ENCODE results near the gene TGFB1I1. TPM values are rescaled to one million over a fixed set of nuclear protein-coding genes. Genes with fewer than 3 reads are reported as not detected.
"Not testable (repeated sequence)": the region's sequence is repeated elsewhere in the genome, so short reads cannot be mapped to it uniquely, and the experiment has no call there.

TGFB1I1 gene
- total RNA-seq, 2 experiments from 2014 or later, result 0.20 to 0.48 TPM

DNA sequence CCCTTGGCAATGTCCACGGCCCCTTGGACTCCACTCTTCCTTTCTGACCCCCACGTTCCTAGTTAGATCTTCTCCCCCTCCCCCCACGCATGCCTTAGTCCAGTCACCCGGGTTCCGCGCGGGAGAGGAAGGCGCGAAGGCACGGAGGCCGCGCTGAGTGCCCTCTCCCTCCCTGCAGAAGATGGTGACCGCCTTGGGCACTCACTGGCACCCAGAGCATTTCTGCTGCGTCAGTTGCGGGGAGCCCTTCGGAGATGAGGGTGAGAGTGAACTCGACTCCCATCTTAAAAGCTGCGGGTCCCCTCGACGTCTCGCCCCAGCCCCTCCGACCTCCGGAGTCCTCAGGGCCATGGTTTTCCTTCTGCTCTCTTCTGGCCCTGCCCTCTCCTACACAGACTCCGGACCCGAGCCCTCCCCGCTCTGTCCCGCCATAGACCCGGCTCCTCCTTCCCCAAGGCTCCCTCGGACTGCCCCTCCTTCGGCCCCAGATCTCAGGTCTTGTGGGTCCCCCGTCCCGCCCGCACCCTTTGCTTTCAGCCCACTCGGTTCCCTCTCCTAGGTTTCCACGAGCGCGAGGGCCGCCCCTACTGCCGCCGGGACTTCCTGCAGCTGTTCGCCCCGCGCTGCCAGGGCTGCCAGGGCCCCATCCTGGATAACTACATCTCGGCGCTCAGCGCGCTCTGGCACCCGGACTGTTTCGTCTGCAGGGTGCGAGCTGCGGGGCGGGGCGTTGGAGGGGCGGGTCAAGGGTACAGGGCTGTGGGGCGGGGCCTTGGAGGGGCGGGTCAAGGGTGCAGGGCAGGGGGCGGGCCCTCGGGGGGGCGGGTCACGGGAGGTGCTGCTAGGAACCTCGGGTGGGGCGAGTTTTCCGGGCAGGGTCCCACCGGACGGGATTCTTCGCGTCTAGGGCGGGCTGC lies 4.6 kb downstream of the TGFB1I1 start:
- peak overlapping the region; percentile 79 for H3K4me3 Mint-ChIP-seq
- CTCF ChIA-PET, result interaction anchor here (0.9 to 4.4 kb wide), 4 partner anchors 10 to 22 kb away, joined by 3 to 33 read pairs (median 6); partner anchors contain the start of gene ARMC5
- H3K27ac Mint-ChIP-seq, result peak overlapping the region; percentile 89
- H3K36me3 Mint-ChIP-seq (ENCODE audit: low read depth), result no peaks in the 10 kb centered on the region
- peaks cover 44% of the 10 kb centered on the region for H3K27me3 Mint-ChIP-seq
- DNase-seq, result peak; percentile 90
- H3K9me3 Mint-ChIP-seq, result no peaks in the 10 kb centered on the region
- peaks cover 25% of the 10 kb centered on the region for H3K4me1 Mint-ChIP-seq
- POLR2A ChIA-PET, result no interaction called here

DNA sequence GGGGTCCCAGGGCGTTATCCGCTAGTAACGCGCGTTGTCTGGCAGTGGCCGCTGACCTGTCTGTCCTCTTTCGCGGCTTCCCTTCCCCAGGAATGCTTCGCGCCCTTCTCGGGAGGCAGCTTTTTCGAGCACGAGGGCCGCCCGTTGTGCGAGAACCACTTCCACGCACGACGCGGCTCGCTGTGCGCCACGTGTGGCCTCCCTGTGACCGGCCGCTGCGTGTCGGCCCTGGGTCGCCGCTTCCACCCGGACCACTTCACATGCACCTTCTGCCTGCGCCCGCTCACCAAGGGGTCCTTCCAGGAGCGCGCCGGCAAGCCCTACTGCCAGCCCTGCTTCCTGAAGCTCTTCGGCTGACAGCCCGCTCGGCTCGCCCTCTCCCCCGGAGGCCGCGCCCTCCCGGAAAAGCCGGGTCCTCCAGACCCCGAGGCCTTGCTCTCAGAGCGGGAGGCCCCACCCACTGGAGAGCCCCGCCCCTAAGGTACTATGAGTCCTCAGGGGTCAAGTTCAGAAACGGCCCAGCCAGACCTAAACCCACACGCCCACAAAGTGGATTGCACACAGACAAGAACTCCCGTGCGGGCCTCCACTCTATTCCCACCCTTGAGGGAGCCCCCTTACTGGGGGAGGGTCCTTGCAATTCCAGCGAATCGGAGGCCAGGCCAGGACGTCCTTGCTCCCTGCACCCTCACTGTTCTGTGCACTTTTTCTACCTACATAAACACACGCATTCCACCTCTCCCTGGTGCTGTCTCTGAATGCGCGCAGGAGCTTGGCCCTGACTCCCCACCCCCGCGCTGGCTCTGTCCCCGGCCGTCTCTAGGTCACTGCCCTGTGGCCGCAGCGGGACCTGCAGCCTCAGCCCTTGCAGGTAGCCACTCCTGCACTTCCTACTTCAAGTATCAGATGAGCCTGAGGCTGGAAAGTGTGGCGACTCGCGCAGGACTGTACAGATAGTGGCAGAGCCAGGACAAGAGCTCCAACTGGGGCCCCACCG lies 5.6 kb downstream of the TGFB1I1 start:
- H3K9me3 Mint-ChIP-seq, result no peaks in the 10 kb centered on the region
- H3K36me3 Mint-ChIP-seq (ENCODE audit: low read depth), result no peaks in the 10 kb centered on the region
- H3K4me1 Mint-ChIP-seq, result peaks cover 24% of the 10 kb centered on the region
- CTCF ChIA-PET, result interaction anchor here (0.9 to 4.4 kb wide), 4 partner anchors 9 to 23 kb away, joined by 3 to 33 read pairs (median 6); partner anchors contain the start of gene ARMC5
- peak; percentile 40 for DNase-seq
- POLR2A ChIA-PET, result no interaction called here
- peak overlapping the region; percentile 50 for H3K27ac Mint-ChIP-seq
- peak overlapping the region; percentile 62 for H3K4me3 Mint-ChIP-seq
- H3K27me3 Mint-ChIP-seq, result peaks cover 44% of the 10 kb centered on the region

DNA sequence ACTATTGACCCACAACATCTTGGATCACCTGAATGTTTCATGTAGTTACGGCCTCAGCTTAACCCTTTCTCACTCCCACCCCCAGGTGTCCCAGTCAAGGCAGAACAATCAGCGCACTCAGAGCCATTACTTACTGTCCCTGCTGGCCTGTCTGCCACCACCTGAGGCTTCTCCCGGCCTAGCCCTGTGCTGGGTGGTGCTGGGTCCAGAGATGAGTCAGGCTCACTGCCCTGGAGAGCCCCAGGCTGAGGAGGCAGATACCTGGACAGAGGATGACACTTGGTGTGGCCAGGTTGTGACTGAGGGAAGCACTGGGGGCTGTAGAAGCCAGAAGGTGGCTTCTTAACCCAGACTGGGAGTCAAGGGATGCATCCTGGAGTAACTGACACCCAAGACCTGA lies 7.0 kb downstream of the TGFB1I1 start:
- H3K4me3 Mint-ChIP-seq, result no peak overlapping the region
- ChIA-PET CTCF (interaction anchor here (0.7 to 4.4 kb wide), 3 partner anchors 9 to 673 kb away, joined by 3 to 33 read pairs (median 4); partner anchors contain the start of gene ARMC5), POLR2A (interaction anchor here (0.6 kb wide), 1 partner anchor 7 kb away, joined by 3 read pairs; no protein-coding TSS in a partner anchor)
- no peak for DNase-seq
- H3K4me1 Mint-ChIP-seq, result peaks cover 19% of the 10 kb centered on the region
- no peak overlapping the region for H3K27ac Mint-ChIP-seq
- no peaks in the 10 kb centered on the region for H3K36me3 Mint-ChIP-seq (ENCODE audit: low read depth)
- peaks cover 35% of the 10 kb centered on the region for H3K27me3 Mint-ChIP-seq
- H3K9me3 Mint-ChIP-seq, result no peaks in the 10 kb centered on the region

DNA sequence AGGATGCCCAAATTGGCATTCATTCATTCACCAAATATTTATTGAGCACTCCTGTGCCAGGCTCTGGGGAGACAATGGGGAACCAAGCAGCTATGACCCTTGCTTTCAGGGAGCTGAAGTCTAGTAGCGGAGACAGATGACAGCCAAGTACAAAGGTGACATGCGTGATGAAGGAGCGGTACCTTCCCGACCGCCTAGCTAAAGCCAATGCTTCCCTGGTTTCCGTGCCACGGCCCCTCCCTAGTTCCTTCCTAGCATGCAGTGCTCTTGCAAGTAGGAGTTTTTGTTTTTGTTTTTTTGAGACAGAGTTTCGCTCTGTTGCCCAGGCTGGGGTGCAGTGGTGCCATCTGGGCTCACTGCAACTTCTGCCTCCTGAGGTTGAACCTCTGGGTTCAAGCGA lies 7.8 kb downstream of the TGFB1I1 start:
- H3K4me3 Mint-ChIP-seq, result no peak overlapping the region
- no peak for DNase-seq
- CTCF ChIA-PET, result interaction anchor here (0.6 to 4.4 kb wide), 3 partner anchors 9 to 20 kb away, joined by 3 to 33 read pairs (median 4); partner anchors contain the start of gene ARMC5
- H3K36me3 Mint-ChIP-seq (ENCODE audit: low read depth), result no peaks in the 10 kb centered on the region
- H3K9me3 Mint-ChIP-seq, result no peaks in the 10 kb centered on the region
- H3K27ac Mint-ChIP-seq, result no peak overlapping the region
- H3K4me1 Mint-ChIP-seq, result peaks cover 19% of the 10 kb centered on the region
- POLR2A ChIA-PET, result no interaction called here
- H3K27me3 Mint-ChIP-seq, result peaks cover 29% of the 10 kb centered on the region

DNA sequence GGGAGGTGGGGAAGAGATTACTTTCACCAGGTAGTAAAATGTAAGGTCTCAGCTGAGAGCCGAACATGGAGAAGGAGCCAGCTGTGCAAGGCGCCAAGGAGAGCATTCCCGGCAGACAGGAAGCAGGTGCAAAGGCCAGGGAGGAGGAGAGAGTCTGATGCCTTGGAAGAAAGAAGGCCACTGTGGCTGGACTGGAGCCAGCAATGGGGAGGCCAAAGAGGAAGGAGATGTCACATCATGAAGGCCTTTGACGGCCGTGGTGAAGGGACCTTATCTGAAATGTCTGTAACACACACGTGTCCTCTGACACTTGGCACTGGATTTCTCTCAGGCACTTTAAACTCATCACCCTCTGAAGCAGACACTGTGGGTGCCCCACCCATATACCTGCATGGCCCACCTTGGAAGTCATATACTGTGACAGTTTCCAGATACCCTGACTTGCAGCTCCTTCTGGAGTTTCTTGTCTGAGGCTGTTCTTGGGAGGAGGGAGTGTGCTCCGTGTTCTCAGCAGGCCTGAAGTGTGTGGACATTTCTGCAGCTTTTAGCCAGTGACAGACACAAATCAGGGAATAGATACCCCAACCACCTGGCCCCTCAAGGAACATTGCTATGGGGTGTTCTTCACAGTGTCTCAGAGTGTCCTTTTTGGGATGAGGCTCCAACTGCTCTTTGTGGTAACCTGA lies 9.0 kb downstream of the TGFB1I1 start:
- DNase-seq, result no peak
- POLR2A ChIA-PET, result no interaction called here
- H3K4me3 Mint-ChIP-seq, result no peak overlapping the region

DNA sequence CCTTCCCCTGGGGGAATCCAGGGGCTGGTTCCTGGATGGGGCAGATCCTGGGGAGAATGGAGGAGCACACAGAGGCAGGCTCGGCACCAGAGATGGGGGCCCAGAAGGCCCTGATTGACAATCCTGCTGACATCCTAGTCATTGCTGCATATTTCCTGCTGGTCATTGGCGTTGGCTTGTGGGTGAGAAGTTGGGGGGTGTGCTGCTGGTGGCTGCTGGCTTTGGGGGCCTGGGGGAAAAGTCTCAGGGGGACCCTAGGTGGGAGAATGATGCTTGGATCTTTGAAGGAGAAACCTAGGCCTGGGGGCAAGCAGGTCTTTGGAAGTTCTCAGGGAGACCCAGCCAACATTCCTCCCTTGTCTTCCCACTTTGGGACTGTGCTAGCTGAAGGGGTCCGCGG lies 11.1 kb downstream of the TGFB1I1 start, which contains the start of gene SLC5A2:
SLC5A2 (plus strand) TSS at position 43 of the 400 bp plus-strand sequence; CDS start at position 57, 14 bp downstream.
- Mint-ChIP-seq H3K27me3 (peaks cover 20% of the 10 kb centered on the region), H3K36me3 (ENCODE audit: low read depth) (no peaks in the 10 kb centered on the region), H3K4me3 (no peak within 1 kb of the TSS), H3K4me1 (peaks cover 7% of the 10 kb centered on the region), H3K9me3 (no peaks in the 10 kb centered on the region), H3K27ac (no peak within 1 kb of the TSS)
- no peak for DNase-seq
- CTCF ChIA-PET, result interaction anchor here (0.9 kb wide), 1 partner anchor 22 kb away, joined by 3 read pairs; no protein-coding TSS in a partner anchor
- POLR2A ChIA-PET, result no interaction called here

More for the DNA sequence above, 9.0 kb downstream of the TGFB1I1 start:
- no peaks in the 10 kb centered on the region for H3K36me3 Mint-ChIP-seq (ENCODE audit: low read depth)
- H3K27ac Mint-ChIP-seq, result no peak overlapping the region
- H3K9me3 Mint-ChIP-seq, result no peaks in the 10 kb centered on the region
- peaks cover 28% of the 10 kb centered on the region for H3K27me3 Mint-ChIP-seq
- CTCF ChIA-PET, result interaction anchor here (0.6 kb wide), 1 partner anchor 36 kb away, joined by 3 read pairs; no protein-coding TSS in a partner anchor
- H3K4me1 Mint-ChIP-seq, result peaks cover 18% of the 10 kb centered on the region

DNA sequence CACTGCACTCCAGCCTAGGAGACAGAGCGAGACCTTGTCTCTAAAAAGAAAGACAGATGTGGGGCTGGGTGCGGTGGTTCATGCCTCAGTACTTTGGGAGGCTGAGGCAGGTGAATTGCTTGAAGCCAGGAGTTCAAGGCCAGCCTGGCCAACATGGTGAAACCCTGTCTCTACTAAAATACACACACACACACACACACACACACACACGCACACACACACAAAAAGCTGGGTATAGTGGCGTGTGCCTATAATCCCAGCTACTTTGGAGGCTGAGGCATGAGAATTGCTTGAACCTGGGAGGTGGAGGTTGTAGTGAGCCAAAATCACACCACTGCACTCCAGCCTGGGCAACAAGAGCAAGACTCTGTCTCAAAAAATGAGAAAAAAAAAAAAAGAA lies 12.1 kb downstream of the TGFB1I1 start:
- peaks cover 19% of the 10 kb centered on the region for H3K27me3 Mint-ChIP-seq
- CTCF ChIA-PET, result interaction anchor here (0.9 kb wide), 1 partner anchor 9 kb away, joined by 3 read pairs; no protein-coding TSS in a partner anchor
- H3K4me1 Mint-ChIP-seq; H3K36me3 Mint-ChIP-seq (ENCODE audit: low read depth); DNase-seq; POLR2A ChIA-PET; H3K4me3 Mint-ChIP-seq; H3K9me3 Mint-ChIP-seq; H3K27ac Mint-ChIP-seq: not testable (repeated sequence)

DNA sequence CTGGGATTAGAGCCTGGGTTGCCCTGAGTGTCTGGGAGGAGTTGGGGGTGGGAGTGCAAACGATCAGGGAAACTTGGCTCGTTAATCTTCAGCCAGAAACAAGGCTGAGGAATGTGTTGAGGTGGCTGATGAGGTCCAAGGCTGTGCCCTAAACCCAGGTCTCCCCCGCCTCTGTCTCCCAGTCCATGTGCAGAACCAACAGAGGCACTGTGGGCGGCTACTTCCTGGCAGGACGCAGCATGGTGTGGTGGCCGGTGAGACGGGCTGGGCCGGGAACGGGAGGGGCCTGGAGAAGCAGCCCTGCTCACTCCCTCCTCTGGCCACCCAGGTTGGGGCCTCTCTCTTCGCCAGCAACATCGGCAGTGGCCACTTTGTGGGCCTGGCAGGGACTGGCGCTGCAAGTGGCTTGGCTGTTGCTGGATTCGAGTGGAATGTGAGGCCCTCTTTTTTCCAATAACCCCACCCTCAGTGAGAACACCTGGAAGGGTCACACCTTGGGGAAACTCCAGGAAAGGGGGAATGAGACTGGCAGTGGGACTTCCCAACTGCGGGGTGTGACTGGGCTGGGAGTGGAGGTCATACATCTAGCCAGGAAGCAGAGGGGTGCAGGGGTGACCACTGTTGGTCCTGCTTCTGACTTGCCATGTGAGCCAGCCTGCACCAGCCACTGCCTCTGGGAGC lies 12.7 kb downstream of the TGFB1I1 start:
- Mint-ChIP-seq H3K4me3 (no peak overlapping the region), H3K27ac (no peak overlapping the region), H3K4me1 (peaks cover 6% of the 10 kb centered on the region), H3K27me3 (peaks cover 18% of the 10 kb centered on the region), H3K36me3 (ENCODE audit: low read depth) (no peaks in the 10 kb centered on the region), H3K9me3 (no peaks in the 10 kb centered on the region)
- ChIA-PET CTCF (no interaction called here), POLR2A (no interaction called here)
- no peak for DNase-seq

DNA sequence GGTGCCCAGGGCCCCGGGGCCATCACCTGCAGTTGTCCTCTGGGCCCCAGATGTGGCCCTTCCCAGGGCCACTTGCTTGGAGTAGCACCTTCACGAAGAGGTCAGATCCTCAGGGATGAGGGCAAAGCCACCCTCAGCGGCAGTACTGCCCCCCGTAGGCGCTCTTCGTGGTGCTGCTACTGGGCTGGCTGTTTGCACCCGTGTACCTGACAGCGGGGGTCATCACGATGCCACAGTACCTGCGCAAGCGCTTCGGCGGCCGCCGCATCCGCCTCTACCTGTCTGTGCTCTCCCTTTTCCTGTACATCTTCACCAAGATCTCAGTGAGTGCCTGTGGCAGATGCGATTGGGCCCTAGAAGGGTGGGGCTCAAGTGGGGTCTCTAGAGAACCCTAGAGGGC lies 13.6 kb downstream of the TGFB1I1 start:
- ChIA-PET CTCF (interaction anchor here (2.1 kb wide), 1 partner anchor 8 kb away, joined by 6 read pairs; no protein-coding TSS in a partner anchor), POLR2A (no interaction called here)
- Mint-ChIP-seq H3K4me1 (peaks cover 6% of the 10 kb centered on the region), H3K27ac (no peak overlapping the region), H3K36me3 (ENCODE audit: low read depth) (peaks cover under 1% of the 10 kb centered on the region), H3K4me3 (no peak overlapping the region), H3K9me3 (no peaks in the 10 kb centered on the region), H3K27me3 (peaks cover 14% of the 10 kb centered on the region)
- DNase-seq, result no peak

DNA sequence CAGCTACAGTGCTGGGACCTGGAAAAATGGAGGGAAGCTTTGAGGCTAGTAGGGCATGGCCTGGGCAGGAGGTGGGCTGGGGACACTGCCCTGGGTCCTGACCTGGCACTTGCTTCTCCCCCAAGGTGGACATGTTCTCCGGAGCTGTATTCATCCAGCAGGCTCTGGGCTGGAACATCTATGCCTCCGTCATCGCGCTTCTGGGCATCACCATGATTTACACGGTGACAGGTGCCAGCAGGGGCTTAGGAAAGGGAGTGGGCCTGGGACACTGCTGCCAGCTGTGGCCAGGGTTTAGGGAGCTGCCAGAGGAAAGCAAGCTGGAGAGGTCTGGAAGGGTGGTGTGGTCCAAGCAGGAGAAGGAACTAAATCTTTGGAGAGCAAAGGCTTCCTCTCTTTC lies 14.1 kb downstream of the TGFB1I1 start:
- ChIA-PET POLR2A (interaction anchor here (0.6 kb wide), 1 partner anchor 7 kb away, joined by 3 read pairs; no protein-coding TSS in a partner anchor), CTCF (interaction anchor here (2.1 kb wide), 1 partner anchor 9 kb away, joined by 6 read pairs; no protein-coding TSS in a partner anchor)
- Mint-ChIP-seq H3K4me1 (peaks cover 6% of the 10 kb centered on the region), H3K27me3 (peaks cover 10% of the 10 kb centered on the region), H3K9me3 (no peaks in the 10 kb centered on the region), H3K4me3 (no peak overlapping the region), H3K27ac (no peak overlapping the region), H3K36me3 (ENCODE audit: low read depth) (peaks cover 2% of the 10 kb centered on the region)
- DNase-seq, result no peak

DNA sequence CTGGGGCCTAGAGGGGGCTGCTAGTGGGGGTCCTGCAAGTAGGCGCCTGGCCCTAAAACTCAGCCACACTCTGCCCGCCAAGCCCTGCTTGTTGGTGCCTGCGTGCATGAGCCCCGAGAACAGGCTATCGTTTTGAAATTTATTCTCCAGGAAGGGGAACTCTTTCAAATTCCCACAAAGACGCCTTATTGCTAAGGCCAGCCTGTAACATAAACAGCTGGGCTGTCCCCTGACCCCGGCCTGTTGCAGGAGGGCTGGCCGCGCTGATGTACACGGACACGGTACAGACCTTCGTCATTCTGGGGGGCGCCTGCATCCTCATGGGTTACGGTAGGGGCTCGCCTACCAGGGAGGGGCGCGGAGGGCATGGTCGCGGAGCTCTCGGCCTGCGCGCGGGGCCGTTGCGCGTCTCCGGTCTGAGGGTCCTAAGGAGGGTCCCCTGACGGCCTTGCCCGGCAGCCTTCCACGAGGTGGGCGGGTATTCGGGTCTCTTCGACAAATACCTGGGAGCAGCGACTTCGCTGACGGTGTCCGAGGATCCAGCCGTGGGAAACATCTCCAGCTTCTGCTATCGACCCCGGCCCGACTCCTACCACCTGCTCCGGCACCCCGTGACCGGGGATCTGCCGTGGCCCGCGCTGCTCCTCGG lies 15.2 kb downstream of the TGFB1I1 start:
- peaks cover 2% of the 10 kb centered on the region for H3K36me3 Mint-ChIP-seq (ENCODE audit: low read depth)
- POLR2A ChIA-PET, result no interaction called here
- CTCF ChIA-PET, result interaction anchor here (1.0 to 2.1 kb wide), 4 partner anchors 8 to 27 kb away, joined by 3 to 6 read pairs (median 4); partner anchors contain the start of gene RUSF1
- peak overlapping the region; percentile 84 for H3K4me3 Mint-ChIP-seq
- DNase-seq, result no peak
- no peaks in the 10 kb centered on the region for H3K9me3 Mint-ChIP-seq
- peaks cover 6% of the 10 kb centered on the region for H3K4me1 Mint-ChIP-seq
- peak overlapping the region; percentile 80 for H3K27ac Mint-ChIP-seq
- H3K27me3 Mint-ChIP-seq, result peaks cover 6% of the 10 kb centered on the region

All from activated CD4-positive, alpha-beta T cell treated with anti-CD3 and anti-CD28 coated beads, Interleukin-2, amount 10 ng/mL, durations not matched to agents 7 days and 5 days (primary cell).